GM21825 (cell line): Measurements from ENCODE around the gene GALNT10.
A peak's percentile ranks its signal among the peaks of the same experiment; 100 is the strongest.
"Not testable (repeated sequence)": the region's sequence is repeated elsewhere in the genome, so short reads cannot be mapped to it uniquely, and the experiment has no call there.

ENCODE experiments used
- ATAC-seq: cut with Tn5 transposase; IDR thresholded peaks from one replicate; pipeline ENCODE4 v1.9.1; 2021; ENCODE audit warnings: mild to moderate bottlenecking, moderate library complexity; ENCODE audit not compliant: unreplicated experiment

The GALNT10 gene

DNA sequence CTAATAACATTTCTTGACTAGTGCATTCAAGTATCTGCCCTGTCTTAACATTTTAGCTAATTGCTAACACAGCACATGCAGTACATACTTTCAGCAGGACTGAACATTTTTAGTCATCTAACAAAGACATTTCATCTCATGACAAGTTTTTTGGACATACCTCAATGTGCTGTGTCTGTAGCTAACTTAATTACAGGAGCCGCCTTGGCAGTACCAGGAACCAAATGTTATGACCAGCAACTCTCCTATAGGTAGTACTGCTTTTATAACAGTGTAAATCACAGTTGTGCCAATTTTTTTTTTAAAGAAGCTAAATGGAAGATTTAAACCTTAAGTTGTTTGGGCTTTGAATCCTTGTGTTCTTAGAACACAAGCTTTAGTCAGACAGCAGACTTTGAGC lies 155.9 kb downstream of the GALNT10 start:
- ATAC-seq, result no peak

DNA sequence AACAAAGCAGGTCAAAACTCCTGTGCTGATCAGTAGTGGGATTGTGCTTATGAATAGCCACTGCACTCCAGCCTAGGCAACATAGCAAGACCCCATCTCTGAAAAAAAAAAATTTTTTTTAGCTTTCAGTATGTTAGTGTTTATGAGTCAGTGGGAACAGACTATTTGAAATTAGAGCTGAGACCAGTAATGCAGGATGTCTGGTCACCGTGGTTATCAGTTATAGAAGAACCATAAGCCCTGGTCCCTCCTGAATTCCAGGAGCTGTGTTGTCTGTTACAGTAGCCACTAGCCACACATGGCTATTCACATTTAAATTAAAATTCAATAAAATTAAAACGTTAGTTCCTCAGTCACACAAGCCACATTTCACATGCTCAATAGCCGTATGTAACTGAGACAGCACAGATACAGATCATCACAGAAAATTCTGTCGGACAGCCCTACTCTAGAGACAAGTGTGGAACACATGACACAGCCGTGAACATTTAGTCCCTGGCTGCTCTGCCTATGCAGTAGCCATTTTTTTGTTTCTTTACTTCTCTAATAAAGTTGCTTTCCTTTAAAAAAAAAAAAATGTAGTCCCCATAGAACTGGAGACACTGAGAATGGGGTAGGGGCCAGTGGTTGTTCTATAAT lies 159.2 kb downstream of the GALNT10 start:
- no peak for ATAC-seq

DNA sequence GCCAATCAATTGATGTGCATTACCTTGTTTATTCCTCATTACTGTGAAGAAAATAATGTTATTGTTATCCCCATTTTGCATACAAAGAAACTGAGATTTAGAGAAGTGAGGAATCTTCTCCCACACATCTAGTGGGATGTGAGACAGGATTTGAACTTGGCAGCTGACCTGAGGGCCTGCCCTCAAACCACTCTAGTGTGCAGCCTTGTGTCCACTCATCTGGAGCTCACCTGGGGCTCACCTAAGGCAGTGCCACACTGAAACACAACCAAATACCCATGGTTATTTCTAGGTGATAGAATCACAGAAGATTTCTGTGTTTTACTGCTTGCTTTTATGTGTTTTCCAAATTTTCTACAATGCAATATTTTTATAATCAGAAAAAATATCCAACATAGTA lies 160.6 kb downstream of the GALNT10 start:
- ATAC-seq, result no peak

DNA sequence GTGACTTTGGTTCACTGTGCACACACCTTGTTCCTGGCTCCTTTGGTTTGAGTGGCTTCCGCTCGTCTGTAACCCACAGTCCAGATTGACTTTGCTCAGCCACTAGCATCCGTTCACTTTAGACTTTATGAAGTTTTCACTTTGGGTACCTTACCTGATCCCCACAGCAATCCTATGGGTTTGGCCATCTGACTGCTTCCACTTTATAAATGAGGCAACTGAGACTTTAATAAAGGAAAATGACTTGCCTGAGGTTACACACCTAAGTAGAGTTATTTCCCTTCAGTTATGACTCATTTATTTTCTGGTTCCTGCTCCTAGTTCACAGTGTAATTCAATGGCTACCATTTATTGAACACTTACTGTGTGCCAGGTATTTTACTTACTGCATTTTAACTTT lies 161.0 kb downstream of the GALNT10 start:
- peak; percentile 51 for ATAC-seq

DNA sequence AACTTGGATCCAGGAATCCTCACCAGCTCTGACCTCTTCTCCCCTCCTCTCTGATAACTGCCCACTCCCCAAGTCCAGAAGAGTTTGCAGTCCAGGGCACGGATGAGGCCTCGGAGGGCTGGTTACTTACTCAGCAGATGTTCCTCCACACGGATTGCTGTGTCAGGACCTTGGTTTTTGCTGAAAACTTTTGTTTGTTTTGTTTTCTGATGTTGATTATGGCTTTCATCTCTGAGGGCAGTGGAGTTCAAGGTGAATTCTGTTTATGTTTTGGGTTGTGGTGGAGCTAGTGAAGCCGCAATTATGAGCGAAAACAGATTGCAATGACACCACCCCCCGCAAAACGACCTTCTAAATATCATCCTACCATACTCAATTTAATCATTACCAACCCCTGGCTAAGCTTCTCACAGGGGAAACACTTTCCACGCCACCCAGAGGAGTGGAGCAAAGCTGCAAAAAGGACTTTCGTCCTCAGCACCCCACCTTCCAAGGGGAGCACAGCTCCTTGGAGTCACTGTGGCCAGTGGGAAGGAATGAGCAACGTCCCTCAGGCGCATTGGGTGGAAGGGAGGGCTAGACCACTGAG lies 162.5 kb downstream of the GALNT10 start:
- ATAC-seq, result no peak

DNA sequence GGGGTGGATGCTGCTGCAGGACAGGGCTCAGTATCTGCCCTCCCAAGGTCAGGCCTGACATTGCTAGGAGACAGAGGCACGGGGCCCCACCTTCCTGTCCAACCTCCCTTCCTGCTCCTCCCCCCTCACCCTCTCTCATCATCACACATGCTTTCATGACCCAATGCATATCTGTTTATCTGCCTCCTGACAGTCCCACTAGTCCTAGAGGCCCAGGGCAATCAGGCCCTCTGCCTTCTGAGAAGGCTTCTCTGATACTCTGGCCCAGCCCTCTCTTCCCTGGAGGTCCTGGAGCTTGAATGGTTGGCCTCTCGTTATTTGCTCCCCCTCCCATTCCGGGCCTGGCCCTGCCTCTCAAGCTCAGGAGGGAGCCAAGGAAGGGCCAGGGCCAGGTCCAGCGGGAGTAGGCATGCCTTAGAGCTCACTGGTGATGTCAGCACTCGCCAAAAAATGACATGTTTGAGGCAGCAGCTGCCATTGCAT lies 164.6 kb downstream of the GALNT10 start:
- ATAC-seq, result no peak

DNA sequence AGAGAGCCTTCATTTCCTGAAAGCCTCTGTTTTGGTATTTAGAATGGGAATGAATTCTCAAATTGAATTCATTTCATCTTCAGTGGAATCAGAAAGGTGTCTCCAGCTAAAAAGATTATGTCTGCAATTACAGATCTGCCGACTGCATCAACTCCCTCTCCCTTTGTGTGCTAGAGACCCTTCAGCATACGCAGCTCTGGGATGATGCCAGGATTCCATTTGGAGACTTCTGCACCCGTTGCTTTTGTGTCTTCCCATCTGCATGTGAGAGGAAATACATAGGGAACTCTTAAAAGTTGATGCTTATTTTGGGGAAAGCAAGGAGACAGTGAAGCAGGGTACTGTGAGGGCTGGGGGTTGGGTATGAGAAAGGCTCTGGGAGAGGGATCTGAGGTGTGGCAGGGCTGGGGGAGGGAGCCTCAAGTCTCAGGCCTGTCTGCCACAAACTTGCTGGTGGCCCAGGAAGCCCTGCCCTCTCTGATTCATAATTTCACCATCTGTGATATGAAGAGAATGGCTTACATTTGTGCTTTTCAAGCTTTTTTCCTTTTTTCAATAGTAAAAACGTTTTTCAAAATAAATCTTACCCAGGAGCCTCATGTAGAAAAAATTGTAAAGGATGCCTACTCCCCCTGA lies 165.6 kb downstream of the GALNT10 start:
- ATAC-seq, result no peak

DNA sequence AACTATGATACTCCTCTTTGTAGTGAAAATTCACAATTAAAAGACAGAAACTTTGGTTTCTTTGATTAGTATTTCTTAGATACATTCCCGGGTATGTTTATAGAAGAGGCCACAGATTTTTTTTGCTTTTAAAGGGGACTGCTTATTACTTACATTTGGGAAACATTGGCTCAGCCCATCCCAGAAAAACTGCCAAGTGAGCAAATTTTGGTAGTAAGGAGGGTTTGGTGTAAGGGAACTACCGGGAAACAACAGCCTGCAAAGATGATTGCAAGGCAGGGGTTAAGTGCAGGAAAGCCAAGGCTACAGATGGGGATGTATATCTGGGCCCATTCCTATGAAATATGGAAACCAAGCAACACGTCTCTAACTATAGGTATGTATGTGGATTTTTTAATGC lies 166.4 kb downstream of the GALNT10 start:
- ATAC-seq, result no peak

DNA sequence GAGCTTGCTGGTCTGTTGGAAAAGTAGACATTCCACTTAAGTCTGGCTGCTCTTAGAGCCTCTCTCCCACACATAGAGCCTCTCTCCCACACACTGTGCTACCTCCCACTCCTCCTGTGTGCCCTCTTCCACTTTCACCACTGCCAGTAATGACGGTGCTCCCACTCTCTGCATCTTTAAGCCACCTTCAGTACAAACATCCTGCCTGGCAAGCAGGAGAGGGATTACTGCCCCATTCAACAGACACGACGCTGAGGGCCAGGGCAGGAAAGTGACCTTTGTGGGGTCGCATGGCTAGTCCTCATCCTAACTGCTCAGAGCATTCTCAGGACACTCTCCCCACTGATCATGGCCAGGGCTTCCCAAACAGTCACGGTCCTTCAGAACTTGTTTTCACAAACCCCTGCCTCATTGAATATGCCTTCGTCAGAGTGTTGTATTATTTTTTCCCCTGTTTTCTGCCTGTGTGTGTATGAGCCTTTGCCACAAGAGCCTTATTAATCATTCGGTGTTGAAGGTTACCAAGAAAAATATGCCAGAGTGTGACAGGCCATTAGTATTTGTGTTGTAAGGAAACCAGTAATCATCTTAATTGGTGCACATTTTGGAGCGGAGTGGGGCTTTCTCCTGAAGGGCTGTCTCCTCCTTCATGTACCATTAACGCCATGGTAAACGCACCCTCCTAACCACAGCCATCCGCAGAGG lies 168.1 kb downstream of the GALNT10 start:
- no peak for ATAC-seq

DNA sequence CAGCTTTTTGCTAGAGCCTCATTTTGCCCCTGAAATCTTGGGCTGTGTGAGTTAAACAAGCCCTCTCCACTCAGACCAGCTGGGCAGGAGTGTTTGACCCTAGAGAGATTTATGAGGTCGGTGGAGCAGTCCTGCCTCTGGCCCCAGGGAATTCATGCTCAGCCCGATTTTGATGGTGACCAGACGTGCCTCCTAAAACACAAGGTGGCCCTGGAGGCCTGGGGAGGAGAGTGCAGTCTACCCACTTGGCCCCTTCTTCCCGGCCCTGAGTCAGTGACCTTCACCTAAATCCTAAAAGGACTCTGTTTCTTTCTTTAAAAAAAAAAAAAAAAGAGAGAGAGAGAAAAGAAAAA lies 168.7 kb downstream of the GALNT10 start:
- no peak for ATAC-seq

DNA sequence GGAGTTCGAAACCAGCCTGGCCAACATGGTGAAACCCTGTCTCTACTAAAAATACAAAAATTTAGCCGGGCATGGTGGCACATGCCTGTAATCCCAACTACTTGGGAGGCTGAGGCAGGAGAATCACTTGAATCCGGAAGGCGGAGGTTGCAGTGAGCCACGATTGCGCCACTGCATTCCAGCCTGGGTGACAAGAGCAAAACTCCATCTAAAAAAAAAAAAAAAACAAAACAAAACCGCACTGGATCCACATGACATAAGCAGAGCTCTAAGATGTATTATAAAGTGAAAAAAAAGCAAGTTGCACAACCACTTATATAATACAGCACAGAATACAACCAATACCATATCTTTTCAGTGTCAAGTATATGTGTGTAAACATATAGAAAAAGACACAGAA lies 169.7 kb downstream of the GALNT10 start:
- not testable (repeated sequence) for ATAC-seq

DNA sequence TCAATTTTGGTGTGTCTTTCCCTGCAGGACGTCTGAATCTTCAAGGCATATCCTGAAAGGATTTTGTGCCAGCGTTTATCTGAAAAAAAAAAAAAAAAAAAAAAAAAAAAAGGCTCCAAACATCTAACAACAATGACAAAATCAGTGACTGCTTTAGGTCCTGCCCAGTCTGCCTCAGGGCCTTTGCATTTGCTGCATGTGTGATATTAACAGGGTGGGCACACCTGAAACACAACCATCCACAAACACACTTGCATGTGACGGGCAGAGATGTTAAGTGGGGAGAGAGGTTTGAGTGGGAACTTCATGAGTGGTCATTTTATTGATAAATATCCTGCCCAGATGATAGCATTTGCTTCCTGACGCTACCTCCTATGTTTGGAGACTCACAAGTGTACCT lies 172.9 kb downstream of the GALNT10 start:
- ATAC-seq, result no peak

DNA sequence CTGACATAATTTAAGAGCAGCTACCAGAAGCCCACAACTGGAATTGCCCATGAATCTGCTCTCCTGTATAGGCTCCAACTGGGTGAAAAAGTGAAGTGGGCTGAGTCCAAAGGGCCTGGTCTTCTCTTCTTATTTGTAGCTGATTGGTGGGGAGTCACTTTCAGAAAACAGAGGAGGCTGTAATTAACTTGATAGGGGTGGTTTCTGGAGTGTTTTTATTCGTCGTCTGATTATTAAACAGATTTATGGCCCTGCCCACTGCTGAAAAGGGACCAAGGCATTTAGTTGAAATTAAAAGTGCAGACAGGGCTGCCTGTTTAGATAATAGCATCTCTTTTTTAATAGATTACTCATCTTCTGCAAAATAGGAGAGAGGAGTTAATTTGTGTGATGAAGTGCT lies 174.2 kb downstream of the GALNT10 start:
- no peak for ATAC-seq

DNA sequence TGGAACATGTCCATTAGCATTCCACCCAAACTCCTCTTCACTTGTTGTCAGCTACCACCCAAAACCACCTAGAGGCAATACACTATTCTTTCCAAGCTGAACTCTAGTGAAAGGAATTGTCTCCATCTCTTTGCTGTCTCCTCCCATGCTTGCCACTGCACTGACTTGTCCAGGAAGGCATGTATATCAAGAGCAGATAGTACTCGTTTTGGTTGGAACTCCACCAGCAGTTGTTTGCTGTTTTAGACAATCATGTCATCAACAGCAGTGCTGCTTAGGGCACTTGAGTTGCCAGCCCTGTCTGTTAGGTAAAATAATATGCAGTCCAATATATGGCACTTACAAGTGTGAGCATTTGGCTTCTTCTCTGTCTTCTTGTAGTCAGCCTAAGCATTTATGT lies 175.3 kb downstream of the GALNT10 start:
- no peak for ATAC-seq

DNA sequence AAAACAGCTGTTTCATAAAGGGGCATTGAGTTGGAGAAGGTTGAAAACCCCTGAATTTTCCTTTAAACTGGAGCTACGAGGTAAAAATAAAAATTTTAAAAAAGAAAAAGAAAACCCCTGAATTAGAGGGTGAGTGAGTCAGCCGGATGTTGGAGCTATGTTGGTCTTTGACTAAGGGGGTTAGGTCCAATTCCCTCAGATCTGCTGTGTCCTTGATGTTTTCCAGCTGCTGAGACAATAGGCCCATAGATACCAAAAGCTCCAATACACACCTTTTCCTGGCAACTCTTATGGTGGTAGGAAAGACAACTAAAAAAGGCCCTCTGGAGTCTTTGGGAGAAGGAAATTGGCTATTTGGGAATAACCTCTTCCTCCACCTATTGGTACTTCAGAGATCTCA lies 175.8 kb downstream of the GALNT10 start:
- ATAC-seq, result no peak

DNA sequence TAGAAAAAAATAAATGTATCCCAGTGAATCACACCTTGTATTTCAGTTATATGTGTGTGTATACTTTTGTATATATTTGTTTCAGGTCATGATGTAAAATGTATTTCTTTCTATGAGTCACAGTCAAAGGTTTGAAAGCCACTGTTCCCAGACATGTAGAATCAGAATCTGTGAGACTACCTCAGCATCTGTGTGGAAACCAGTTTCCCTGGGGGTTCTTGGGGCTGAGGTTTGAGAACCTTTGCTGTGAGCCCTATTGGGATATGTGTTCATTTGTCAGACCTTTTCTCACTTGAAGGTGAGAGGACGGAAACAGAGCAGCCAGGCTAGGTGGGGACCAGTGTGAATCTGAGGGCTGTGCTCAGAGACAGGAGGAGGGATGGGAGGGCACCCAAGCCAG lies 176.6 kb downstream of the GALNT10 start:
- ATAC-seq, result peak; percentile 60

DNA sequence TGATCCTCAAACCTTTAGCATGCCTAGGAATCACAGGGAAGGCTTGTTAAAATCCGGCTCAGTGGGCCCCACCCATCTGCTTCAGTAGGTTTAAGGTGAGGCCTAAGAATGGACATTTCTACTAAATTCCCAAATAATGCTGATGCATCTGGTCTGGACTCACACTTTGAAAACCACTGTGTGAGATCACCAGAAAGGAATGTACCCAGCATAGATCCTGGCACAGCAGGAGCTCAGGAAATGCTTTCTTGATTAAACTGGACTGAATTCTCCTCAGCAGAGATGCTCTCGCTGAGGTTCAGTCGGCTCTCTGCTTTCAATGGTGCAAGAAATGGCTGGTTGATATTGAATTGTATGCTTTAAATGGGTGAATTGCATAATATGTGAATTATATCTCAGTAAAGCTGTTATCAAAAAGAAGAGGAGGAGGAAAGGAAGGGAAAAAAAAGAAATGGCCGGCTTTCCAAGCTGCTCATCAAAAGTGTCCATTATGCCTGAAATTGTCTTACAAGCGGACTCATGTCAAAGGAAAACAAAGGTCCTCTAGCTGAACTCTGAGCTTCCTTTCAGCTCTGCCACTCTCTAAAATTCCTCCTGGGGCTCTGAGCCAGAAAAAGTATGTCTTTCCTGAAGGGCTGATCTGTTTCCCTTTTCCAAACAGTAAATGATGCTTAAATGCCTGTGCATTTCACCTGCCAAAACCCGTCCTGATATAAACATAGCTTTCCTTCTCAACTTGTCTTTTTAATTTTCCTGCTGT lies 177.7 kb downstream of the GALNT10 start:
- no peak for ATAC-seq

DNA sequence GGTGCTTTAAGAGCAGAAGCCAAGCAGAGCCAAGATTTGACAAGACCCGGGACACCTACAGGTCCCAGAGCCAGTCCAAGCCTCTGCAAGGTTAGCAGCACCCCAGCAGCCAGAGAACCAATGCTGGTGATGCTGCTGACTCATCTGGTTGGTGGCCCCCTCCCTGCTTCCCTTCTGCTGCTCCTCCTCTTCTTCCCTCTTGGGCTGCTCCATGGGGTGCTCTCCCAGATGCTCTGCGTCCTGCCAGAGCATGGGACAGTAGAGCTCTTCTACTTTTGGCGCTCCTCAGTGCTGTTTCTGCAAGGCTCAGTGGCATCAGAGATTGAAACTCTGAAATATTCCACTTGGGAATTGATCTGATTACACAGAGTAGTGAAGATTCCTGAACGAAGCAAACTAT lies 179.1 kb downstream of the GALNT10 start:
- no peak for ATAC-seq

DNA sequence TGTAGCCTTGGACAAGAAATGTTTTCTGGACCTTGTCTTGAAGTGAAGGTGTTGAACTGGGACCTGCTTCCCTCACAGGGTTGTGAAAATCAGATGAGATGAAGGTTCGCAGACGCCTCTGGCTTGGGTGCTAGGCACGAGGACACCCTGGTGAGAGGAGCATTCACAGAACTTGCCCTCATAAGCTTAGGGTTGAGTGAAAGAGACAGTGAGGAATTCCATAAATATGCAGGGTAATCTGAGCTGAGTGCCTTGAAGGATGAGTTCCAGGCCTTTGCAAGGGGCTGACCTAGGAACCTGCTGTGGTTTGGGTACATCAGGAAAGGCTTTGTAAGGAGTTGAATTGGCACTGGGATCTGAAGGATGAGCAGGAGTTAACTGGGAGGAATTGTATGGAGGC lies 179.6 kb downstream of the GALNT10 start:
- no peak for ATAC-seq

DNA sequence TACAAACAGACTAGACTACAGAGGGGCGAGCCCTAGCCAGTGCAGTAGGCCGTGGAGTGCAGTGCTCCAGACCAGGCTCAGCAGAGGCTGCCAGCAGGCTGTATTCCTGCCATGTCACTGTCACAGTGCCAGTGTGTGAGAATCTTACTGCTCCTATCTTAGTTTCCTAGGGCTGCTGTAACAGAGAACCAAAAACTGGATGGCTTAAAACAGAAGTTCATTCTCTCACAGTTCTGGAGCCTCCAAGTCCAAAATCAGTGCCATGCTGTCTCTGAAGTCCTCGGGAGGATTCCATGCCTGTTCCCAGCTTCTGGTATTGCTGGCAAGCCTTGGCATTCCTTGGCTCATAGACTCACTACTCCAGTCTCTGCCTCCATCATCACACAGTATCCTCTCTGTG lies 180.3 kb downstream of the GALNT10 start:
- no peak for ATAC-seq

DNA sequence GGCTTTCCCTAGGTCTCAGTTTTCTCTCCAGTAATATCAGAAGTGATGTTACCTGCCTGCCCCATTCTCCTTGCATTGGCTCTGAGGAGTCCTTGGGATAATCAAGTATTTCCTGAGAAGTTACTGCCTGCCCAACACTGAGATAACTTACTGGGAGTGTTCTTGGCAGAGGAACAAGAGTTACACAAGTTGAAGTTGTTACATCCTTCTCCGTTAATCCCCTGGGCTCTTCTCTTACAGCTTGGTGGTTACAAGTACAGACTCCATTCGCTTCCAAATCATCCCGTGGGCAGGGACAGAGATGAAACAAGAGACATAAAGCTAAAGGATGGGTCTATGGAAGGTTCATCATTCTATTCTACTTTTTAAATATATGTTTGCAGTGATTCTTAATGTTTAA lies 181.2 kb downstream of the GALNT10 start:
- ATAC-seq, result no peak
